Uterus (tissue), 2 donors: ENCODE measurements around the gene PLCL1.

ENCODE experiments used
- POLR2A ChIP-seq, 2 donors: fragments of 450-650 bp; IDR thresholded peaks; one replicate each; pipeline ENCODE4 v1.6.1; 2016; ENCODE audit warnings: antibody characterized with exemption in 2 of 2, mild to moderate bottlenecking in 1 of 2, moderate library complexity in 1 of 2
- TF ChIP-seq, protein P1 (sequence below), 4 experiments: fragments of 200-600 bp in 2 of 4; fragments of 450-650 bp in 2 of 4; sonication (generic) in 2 of 4; IDR thresholded peaks; one replicate each; pipeline ENCODE4 v1.5.1; 2016 to 2019; ENCODE audit warnings: antibody characterized with exemption in 4 of 4, mild to moderate bottlenecking in 2 of 4, moderate library complexity in 1 of 4

- TF ChIP-seq, protein P1, sequence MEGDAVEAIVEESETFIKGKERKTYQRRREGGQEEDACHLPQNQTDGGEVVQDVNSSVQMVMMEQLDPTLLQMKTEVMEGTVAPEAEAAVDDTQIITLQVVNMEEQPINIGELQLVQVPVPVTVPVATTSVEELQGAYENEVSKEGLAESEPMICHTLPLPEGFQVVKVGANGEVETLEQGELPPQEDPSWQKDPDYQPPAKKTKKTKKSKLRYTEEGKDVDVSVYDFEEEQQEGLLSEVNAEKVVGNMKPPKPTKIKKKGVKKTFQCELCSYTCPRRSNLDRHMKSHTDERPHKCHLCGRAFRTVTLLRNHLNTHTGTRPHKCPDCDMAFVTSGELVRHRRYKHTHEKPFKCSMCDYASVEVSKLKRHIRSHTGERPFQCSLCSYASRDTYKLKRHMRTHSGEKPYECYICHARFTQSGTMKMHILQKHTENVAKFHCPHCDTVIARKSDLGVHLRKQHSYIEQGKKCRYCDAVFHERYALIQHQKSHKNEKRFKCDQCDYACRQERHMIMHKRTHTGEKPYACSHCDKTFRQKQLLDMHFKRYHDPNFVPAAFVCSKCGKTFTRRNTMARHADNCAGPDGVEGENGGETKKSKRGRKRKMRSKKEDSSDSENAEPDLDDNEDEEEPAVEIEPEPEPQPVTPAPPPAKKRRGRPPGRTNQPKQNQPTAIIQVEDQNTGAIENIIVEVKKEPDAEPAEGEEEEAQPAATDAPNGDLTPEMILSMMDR (IDR thresholded peaks at IDR 0.05): no peak
- TF ChIP-seq POLR2A (IDR thresholded peaks at IDR 0.05): no peak
Measured at GRCh38 chr2:197998702-197999101, 194.3 kb downstream of the PLCL1 start.
